Erythroblast (primary cell): ENCODE data around the gene WIZ.

Experiments
- DNase-seq, 2 experiments: peaks; one replicate each; lab custom pipeline; 2025; lab: John Stamatoyannopoulos, UW
- GATA1 ChIP-seq: IDR thresholded peaks from 2 replicates; pipeline ENCODE4 v1.6.1; 2011; ENCODE audit warnings: low read depth, mild to moderate bottlenecking, control low read depth, low read length, moderate library complexity
- POLR2A ChIP-seq: IDR thresholded peaks from 2 replicates; pipeline ENCODE4 v1.6.1; 2011; ENCODE audit warnings: mild to moderate bottlenecking, low read length

Gene WIZ

DNA sequence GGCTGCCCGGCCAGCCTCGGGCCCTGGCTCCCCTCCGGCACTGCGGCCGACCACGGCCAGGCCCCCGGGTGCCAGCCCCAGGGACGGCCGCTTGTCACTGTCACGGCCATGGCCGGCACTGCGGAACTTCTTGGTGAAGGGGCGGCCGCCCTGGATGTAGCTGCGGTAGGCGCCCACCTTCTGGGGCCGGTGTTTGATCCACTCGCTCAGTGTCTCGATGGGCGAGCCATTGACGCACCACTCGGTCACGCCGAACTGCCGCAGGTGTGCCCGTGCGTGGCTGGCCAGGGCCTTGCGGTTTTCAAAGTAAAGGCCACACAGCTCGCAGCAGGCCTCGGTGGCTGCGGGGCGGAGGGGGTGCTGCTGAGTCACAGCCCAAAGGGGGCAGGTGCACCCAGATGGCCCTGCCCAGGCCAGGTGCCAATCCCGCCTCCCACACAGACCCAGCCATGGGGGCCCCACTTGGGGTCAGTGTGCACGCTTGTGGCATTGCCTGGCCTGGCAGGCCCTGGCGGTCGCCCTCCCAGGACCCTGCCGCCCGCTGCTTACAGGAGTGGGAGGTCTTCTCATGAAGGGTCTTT, 25.0 kb downstream of the WIZ start:
- no peak for TF ChIP-seq GATA1
- TF ChIP-seq POLR2A: no peak
- no peak for DNase-seq

DNA sequence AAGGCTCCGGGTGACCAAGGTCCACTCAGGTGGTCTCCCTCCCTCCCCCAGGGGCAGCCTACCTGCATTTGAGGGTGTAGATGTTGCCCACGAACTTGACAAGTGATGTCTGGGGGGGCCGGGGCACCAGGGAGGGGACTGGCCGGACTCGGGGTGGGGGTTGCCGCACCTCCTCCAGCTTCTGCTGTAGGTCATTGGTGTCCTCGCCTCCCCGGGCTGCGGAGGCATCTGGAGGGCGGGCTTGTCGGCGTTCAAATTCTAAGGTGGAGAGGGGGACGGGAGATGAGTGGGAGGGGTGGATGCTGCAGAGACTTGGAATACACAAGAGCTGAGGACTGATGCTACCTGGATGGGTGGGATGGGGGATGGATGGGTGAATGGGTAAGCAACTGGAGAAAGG, 25.6 kb downstream of the WIZ start:
- DNase-seq: no peak

DNA sequence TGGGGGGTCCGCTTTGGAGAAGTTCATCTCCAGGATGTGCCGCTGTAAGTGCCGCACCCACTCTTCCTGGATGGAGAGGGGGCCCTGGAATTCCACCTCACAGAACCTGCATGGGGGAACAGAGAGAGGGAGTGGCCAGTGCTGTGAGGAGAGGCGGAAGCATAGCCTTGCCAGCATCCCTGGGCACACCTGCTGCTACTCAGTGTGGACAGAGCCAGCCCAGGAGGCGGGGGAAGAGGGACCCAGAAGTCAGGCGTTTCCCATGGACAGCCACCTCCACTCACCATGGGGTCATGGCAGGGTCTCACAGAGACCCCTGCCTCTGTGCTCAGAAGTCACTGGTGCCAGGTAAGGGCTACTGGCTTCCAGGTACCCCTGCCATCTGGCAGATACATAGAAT, 26.6 kb downstream of the WIZ start:
- DNase-seq: no peak
- TF ChIP-seq POLR2A: no peak
- TF ChIP-seq GATA1: no peak

More for the DNA sequence above, 25.6 kb downstream of the WIZ start:
- no peak for TF ChIP-seq GATA1
- no peak for TF ChIP-seq POLR2A

- TF ChIP-seq GATA1 (no peak), POLR2A (no peak)
- no peak for DNase-seq
Observed at GRCh38 chr19:15422296-15423075, 27.3 kb downstream of the WIZ start.

DNA sequence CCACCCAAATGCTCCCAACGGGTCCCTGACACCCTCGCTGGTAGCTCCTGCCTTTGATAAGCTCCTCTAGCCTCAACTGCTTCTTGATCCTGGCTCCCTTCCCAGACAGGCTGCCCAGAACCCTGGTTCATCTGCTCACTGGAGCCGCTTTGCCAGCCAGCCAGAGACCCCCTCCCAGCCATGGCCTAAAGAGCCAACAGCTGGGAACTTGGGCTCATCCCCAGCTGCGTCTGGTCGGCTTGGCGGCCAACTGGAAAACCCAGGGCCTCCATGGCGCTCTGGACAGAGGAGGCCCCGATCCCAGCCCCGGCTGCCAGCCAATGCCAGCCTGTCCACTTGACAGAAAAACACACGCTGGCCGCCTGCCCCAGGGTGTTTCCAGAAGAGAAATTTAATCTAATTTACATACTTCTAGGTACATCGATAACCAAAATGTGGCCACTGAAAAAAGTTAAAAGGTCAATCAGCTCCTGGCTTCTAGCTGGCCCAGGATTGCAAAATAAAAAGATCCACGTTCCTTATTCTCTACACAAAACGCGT, 28.0 kb downstream of the WIZ start:
- DNase-seq: no peak
- TF ChIP-seq GATA1 (no peak), POLR2A (no peak)

GRCh38 chr19:15421136-15421695, 28.5 kb downstream of the WIZ start:
- TF ChIP-seq POLR2A (no peak), GATA1 (no peak)

DNA sequence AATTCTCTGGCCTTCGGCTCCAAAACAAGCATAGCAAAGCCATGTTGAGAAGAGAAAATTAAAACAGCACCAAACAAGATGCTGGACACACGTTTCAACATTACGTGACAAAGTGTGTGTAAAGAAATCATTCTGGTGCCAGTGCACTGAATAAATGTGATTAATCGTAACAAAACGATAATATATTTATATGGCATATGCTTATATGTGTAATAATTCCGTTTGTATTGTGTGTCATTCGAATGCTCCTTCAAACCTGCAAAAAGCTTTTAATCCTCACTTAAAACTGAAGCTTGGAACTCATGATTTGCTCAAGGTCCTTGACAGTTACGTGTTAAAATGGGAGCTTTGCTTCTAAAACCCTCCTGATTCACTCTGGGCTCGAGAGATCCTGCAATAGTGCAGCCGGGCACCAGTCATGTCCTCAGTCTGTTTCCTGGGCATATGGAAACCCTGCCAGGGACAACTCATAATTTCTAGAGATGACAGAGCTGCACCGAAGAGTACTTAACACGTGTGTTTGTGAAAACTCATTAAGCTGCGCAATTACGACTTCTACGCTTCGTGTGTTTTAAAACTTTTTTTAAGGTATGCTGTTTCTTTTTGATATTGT, 30.2 kb downstream of the WIZ start:
- no peak for DNase-seq
- no peak for TF ChIP-seq GATA1
- TF ChIP-seq POLR2A: no peak

More at GRCh38 chr19:15421136-15421695, 28.5 kb downstream of the WIZ start:
- no peak for DNase-seq

- peak; percentile 99 to 100 for DNase-seq
- TF ChIP-seq POLR2A (peak; percentile 94), GATA1 (no peak)
Observed at GRCh38 chr19:15418579-15419412, 31.0 kb downstream of the WIZ start, which contains the start of gene AKAP8L. AKAP8L (minus strand) TSS chr19:15418988; CDS start chr19:15418923, 65 bp downstream.

DNA sequence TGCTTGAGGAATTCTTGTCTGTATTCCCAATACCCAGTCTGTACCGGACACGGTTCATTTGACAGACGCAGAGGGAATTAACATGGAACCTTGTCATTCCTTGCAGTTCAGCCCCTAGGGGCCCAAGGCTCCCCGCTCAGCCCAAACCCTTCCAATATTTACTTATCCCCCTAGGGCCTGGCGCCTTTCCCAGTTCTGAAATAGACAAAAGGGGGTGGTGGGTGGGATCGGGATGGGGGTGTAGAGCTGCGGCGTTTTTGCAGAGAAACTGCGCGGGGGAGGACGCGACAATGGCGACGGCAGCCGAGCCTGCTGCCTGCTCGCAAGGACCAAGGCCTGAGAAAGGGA, 31.6 kb downstream of the WIZ start:
- TF ChIP-seq POLR2A (no peak), GATA1 (no peak)
- no peak for DNase-seq

DNA sequence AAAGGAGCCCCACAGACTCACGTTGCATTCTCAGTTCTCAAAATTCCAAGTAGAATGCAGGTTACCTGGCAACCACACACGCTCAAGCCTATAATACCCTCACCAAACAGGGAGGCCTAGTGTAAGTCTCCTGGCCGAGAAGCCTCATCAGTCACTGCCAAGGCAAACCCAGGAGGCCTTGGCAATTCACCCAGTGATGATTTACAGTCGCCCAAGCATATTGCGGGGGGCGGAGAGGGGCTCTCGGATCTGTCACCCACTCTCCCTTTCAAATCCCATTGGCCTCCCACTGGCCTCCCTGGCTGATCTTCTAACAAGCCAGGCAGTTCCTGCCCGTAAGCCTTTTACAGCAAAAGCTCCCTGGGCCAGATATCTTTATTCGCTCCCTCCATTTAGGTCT, 32.1 kb downstream of the WIZ start:
- TF ChIP-seq POLR2A (no peak), GATA1 (no peak)
- peak; percentile 41 to 59 for DNase-seq

DNA sequence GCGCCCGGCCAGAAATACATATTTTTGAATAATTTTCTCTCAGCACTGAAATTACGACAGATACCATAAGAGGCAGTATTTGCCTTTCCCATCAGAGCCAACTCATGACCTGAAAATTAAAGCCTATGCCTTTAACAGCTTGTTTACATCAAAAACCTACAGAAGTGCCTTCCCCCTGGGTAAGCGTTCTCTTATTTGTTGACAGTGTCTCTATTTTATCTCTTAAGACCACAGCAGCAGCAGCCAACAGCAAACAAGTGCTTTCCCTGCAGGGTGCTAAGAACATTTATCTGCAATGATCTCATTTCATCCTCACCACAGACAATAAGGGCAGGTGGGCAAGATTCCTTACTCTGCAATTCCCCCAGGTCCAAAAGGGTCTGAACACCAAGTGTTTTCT, 36.9 kb downstream of the WIZ start:
- DNase-seq: peak; percentile 58 to 75
- TF ChIP-seq POLR2A (no peak), GATA1 (no peak)

DNA sequence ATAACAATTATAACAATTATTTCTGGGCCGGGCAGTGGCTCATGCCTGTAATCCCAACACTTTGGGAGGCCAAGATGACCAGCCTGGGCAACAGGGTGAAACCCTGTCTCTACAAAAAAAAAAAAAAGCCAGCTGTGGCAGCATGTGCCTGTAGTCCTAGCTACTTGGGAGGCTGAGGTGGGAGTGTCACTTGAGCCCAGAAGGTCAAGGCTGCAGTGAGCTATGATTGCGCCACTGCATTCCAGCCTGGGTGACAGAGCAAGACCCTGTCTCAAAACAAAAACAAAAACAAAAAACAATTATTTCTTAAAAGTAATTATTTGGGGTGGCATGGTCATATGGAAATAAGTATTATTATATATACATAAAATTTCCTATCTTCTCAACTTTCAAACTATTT, 38.4 kb downstream of the WIZ start:
- peak in 1 of 2 experiments; percentile 14 for DNase-seq

DNA sequence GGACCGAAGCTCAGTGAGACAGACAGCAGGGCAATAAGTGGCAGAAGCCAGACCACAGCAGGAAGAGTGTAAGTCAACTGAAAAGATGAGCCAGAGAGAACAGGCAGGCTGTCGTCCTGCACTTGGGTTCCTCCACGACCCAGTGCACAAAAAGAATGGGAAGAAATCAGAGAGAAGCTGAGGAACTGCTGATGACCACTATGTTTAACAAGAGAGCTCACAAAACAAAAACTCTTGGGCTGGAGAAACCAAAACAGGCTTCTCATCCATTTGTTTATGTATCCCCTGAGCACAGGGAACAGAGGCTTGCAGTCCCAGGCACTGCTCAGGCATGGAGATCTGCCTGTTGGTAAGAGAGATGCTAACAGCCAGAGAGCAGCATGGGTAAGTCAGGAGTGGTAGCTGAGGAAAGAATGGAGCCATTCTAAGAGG, 45.0 kb downstream of the WIZ start:
- TF ChIP-seq GATA1 (no peak), POLR2A (no peak)
- DNase-seq: peak in 1 of 2 experiments; percentile 51
